Left ventricle myocardium inferior (tissue), 1 donor: ENCODE measurements around the gene INPP5K. TPM values are rescaled to one million over a fixed set of nuclear protein-coding genes. Genes with fewer than 3 reads are reported as not detected.

Source experiments
- DNase-seq: peaks from one replicate; pipeline ENCODE4 v3.0.0-alpha.2; 2020
- H3K27ac ChIP-seq: fragments of 200-600 bp; replicated peaks from 2 replicates; pipeline ENCODE4 v1.8.0; 2021
- H3K27me3 ChIP-seq: fragments of 200-600 bp; 2 replicates; pipeline ENCODE4 v1.8.0; 2021; ENCODE audit warnings: low read depth
- H3K36me3 ChIP-seq: fragments of 200-600 bp; 2 replicates; pipeline ENCODE4 v1.8.0; 2021
- H3K4me1 ChIP-seq: fragments of 200-600 bp; 2 replicates; pipeline ENCODE4 v1.8.0; 2021
- H3K4me3 ChIP-seq: fragments of 200-600 bp; 2 replicates; pipeline ENCODE4 v1.8.0; 2021; ENCODE audit warnings: mild to moderate bottlenecking, moderate library complexity
- H3K9me3 ChIP-seq: fragments of 200-600 bp; replicated peaks from 2 replicates; pipeline ENCODE4 v1.8.0; 2021
- intact Hi-C: fragments of 100-400 bp; cut with micrococcal nuclease; formaldehyde crosslinking; loops from one replicate; pipeline ENCODE4 v1.11.0; 2022
- total RNA-seq: library from RNA; stranded (reverse); fragmentation: NEBNext Ultra II Directional; extraction: Animal tissue kit (Norgen Biotek cat#: 25700); gene quantifications from one replicate; pipeline ENCODE4 v1.2.1, GENCODE V29; 2021
- TF ChIP-seq, protein P1 (sequence below): fragments of 200-600 bp; IDR thresholded peaks from 2 replicates; pipeline ENCODE4 v1.8.0; 2021; ENCODE audit warnings: antibody characterized with exemption, mild to moderate bottlenecking, borderline replicate concordance
- donor health status: DM: no; HTN: yes; CAD: no; lungs with severe emphysema.

INPP5K gene
- total RNA-seq, 1 donor from 2014 or later = 35.2 TPM

DNA sequence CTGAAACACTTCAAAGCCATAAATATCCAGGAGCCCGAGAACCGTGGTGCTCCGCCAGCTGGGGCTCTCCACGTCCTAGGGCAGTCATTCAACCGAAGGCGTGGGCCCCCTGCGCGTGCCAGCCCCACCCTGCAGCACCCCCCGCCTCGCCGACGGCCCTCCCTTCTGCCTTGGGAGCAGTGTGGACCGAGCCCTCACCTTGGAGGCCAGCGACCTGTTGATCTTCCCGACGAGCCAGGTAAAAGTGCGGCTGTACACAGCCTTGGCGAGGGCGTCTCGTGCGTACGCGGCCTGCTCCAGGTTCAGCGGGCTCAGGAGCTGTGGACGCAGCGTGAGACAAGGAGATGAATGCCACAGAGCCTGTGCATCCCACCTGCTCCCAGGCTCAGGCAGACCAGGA, 38.0 kb downstream of the INPP5K start:
- intact Hi-C loops = no loop called here
- H3K9me3 ChIP-seq = no peaks in the 10 kb centered on the region
- TF ChIP-seq, protein P1, sequence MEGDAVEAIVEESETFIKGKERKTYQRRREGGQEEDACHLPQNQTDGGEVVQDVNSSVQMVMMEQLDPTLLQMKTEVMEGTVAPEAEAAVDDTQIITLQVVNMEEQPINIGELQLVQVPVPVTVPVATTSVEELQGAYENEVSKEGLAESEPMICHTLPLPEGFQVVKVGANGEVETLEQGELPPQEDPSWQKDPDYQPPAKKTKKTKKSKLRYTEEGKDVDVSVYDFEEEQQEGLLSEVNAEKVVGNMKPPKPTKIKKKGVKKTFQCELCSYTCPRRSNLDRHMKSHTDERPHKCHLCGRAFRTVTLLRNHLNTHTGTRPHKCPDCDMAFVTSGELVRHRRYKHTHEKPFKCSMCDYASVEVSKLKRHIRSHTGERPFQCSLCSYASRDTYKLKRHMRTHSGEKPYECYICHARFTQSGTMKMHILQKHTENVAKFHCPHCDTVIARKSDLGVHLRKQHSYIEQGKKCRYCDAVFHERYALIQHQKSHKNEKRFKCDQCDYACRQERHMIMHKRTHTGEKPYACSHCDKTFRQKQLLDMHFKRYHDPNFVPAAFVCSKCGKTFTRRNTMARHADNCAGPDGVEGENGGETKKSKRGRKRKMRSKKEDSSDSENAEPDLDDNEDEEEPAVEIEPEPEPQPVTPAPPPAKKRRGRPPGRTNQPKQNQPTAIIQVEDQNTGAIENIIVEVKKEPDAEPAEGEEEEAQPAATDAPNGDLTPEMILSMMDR = no peak
- H3K27me3 ChIP-seq = no peaks in the 10 kb centered on the region
- peaks cover 96% of the 10 kb centered on the region for H3K36me3 ChIP-seq
- H3K4me1 ChIP-seq = peaks cover 45% of the 10 kb centered on the region
- no peak overlapping the region for H3K4me3 ChIP-seq
- no peak for DNase-seq
- no peak overlapping the region for H3K27ac ChIP-seq

DNA sequence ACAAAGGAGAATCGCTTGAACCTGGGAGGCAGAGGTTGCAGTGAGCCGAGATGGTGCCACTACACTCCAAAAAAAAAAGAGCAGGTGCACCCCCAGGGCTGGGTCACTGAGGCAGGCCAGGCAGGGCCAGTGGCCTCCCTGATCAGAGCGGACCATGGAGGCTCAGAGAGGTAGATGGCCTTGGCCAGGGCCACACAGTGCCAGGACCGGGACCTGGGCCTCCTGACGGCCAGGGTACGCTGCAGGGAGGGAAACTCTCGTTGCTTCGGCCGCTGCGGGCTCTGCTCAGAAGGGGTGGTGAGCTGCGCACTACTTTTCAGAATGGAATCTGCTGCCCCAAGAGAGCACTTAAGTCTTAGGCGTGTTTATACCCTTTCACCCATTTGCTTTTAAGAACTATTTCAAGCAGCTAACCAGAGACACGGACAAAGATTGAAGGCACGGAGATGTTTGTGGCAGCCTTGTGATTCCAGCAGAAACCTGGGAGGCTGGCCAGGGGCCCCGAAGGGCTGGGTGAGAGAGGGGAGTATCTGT, 41.0 kb downstream of the INPP5K start:
- Histone ChIP-seq H3K4me1 (peaks cover 25% of the 10 kb centered on the region), H3K36me3 (peaks cover 100% of the 10 kb centered on the region), H3K4me3 (no peak overlapping the region), H3K27ac (peak overlapping the region; percentile 4), H3K9me3 (no peaks in the 10 kb centered on the region), H3K27me3 (no peaks in the 10 kb centered on the region)
- TF ChIP-seq, protein P1 = no peak
- intact Hi-C loops = no loop called here
- no peak for DNase-seq

DNA sequence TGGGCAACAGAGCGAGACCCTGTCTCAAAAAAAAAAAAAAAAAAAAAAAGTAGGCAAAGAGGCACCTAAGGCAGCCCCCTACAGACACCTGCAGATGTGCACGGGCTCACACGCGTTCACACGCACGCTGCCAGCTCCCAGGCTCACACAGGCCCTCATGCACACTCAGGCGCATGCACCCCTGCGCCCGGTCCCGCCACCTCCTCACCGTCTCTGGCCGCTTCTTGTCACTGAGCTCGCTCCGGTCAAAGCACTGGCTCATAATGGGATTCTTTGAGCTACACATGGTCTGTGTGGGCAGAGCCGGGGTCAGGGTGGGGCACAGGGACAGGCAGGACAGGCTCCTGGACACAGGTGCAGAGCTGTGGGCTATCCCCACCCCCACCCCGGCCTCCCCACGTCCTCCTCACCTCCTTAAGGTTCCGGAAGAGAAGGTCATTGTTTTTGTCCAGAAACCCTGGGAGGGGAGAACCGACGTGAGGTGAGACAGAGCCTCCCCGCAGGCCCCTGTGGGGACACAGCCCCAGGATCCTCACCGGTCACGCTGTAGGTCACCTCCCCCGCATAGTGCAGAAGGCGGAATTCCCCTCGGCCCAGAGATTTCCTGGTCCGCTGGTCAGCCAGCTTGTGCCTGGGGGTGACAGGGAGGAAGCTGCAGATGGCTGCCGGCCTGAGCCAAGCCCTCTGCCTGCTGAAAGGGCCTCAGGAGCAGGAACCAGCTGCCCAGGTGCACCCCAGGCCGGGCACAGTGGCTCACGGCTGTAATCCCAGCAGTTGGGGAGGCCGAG, 41.8 kb downstream of the INPP5K start:
- no peaks in the 10 kb centered on the region for H3K9me3 ChIP-seq
- no peaks in the 10 kb centered on the region for H3K27me3 ChIP-seq
- TF ChIP-seq, protein P1 = no peak
- intact Hi-C loops = no loop called here
- H3K27ac ChIP-seq = peak overlapping the region; percentile 4
- H3K36me3 ChIP-seq = peaks cover 100% of the 10 kb centered on the region
- peaks cover 25% of the 10 kb centered on the region for H3K4me1 ChIP-seq
- no peak for DNase-seq
- no peak overlapping the region for H3K4me3 ChIP-seq

DNA sequence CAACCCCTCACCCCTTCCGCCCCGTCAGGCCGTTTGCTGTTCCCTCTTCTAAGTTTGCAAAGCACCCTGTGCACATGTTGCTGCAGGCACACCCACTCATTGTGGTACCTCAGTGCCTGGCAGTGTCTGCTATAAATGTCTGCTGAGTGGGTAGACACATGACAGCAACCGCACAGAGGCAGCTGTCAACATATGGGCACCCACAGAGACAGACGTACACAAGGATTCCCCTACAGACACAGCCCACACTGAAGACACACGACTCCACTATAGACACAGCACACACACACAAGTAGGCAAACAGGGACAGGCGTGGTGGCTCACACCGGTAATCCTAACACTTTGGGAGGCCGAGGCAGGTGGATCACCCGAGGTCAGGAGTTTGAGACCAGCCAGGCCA, 42.6 kb downstream of the INPP5K start:
- H3K4me1 ChIP-seq = peaks cover 25% of the 10 kb centered on the region
- intact Hi-C loops = no loop called here
- H3K4me3 ChIP-seq = no peak overlapping the region
- H3K36me3 ChIP-seq = peaks cover 100% of the 10 kb centered on the region
- TF ChIP-seq, protein P1 = no peak
- no peak for DNase-seq
- no peaks in the 10 kb centered on the region for H3K27me3 ChIP-seq
- H3K27ac ChIP-seq = no peak overlapping the region
- H3K9me3 ChIP-seq = no peaks in the 10 kb centered on the region

DNA sequence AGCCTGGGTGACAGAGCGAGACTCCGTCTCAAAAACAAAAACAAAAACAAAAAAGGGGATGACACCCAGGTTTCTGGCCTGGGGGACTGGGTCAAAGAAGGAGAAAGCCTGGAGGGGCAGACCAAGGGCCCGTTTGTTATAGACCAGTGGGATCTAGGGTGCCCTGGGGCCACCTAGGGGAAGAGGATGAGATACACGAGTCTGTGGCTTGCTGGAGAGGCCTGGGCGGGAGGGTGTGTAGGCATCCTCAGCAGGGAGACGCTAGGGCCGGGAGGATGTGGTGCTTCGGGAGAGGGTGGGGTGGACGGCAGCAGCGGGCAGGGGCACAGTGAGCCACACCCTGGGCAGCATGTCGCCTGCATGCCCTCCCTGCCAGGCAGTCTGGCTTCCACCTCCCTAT, 43.2 kb downstream of the INPP5K start:
- peaks cover 25% of the 10 kb centered on the region for H3K4me1 ChIP-seq
- H3K27me3 ChIP-seq = no peaks in the 10 kb centered on the region
- DNase-seq = no peak
- TF ChIP-seq, protein P1 = no peak
- no peak overlapping the region for H3K4me3 ChIP-seq
- H3K9me3 ChIP-seq = no peaks in the 10 kb centered on the region
- intact Hi-C loops = no loop called here
- H3K27ac ChIP-seq = no peak overlapping the region
- peaks cover 100% of the 10 kb centered on the region for H3K36me3 ChIP-seq
